HG03457 (cell line): ENCODE measurements around the gene ANKRA2.
"Not testable (repeated sequence)": the region's sequence is repeated elsewhere in the genome, so short reads cannot be mapped to it uniquely, and the experiment has no call there.

ENCODE experiments used
- ATAC-seq: cut with Tn5 transposase; IDR thresholded peaks from one replicate; pipeline ENCODE4 v1.9.1; 2021; ENCODE audit warnings: moderate number of reproducible peaks; ENCODE audit not compliant: unreplicated experiment

Gene ANKRA2

GRCh38 chr5:73552642-73553041 lies 12.8 kb downstream of the ANKRA2 start:
- no peak for ATAC-seq

- ATAC-seq = no peak
These were observed 15.4 kb downstream of the ANKRA2 start for GRCh38 chr5:73550016-73550415.

GRCh38 chr5:73545403-73545779 lies 20.0 kb downstream of the ANKRA2 start:
- no peak for ATAC-seq

- no peak for ATAC-seq
These were observed 20.7 kb downstream of the ANKRA2 start for GRCh38 chr5:73544429-73545402.

- ATAC-seq = no peak
These were observed 23.4 kb downstream of the ANKRA2 start for GRCh38 chr5:73542020-73542419.

GRCh38 chr5:73540192-73540591 lies 25.2 kb downstream of the ANKRA2 start:
- ATAC-seq = no peak

GRCh38 chr5:73539730-73540129 lies 25.7 kb downstream of the ANKRA2 start:
- no peak for ATAC-seq

- no peak for ATAC-seq
These were observed 30.5 kb downstream of the ANKRA2 start for GRCh38 chr5:73534971-73535370.

GRCh38 chr5:73534011-73534644 lies 31.3 kb downstream of the ANKRA2 start:
- ATAC-seq = no peak

GRCh38 chr5:73532195-73532594 lies 33.2 kb downstream of the ANKRA2 start:
- no peak for ATAC-seq

- no peak for ATAC-seq
These were observed 34.1 kb downstream of the ANKRA2 start for GRCh38 chr5:73531356-73531755.

GRCh38 chr5:73529081-73529480 lies 36.4 kb downstream of the ANKRA2 start:
- no peak for ATAC-seq

GRCh38 chr5:73528248-73528647 lies 37.2 kb downstream of the ANKRA2 start:
- ATAC-seq = no peak

GRCh38 chr5:73525606-73526203 lies 39.7 kb downstream of the ANKRA2 start:
- no peak for ATAC-seq

- ATAC-seq = no peak
These were observed 41.6 kb downstream of the ANKRA2 start for GRCh38 chr5:73523861-73524260.

- no peak for ATAC-seq
These were observed 42.5 kb downstream of the ANKRA2 start for GRCh38 chr5:73522989-73523388.

GRCh38 chr5:73519531-73520283 lies 45.7 kb downstream of the ANKRA2 start:
- peak; percentile 82 for ATAC-seq

GRCh38 chr5:73515232-73515631 lies 50.2 kb downstream of the ANKRA2 start:
- ATAC-seq = no peak

GRCh38 chr5:73514418-73514817 lies 51.0 kb downstream of the ANKRA2 start:
- no peak for ATAC-seq

- no peak for ATAC-seq
These were observed 51.4 kb downstream of the ANKRA2 start for GRCh38 chr5:73513996-73514395.

GRCh38 chr5:73508521-73508920 lies 56.9 kb downstream of the ANKRA2 start:
- not testable (repeated sequence) for ATAC-seq
